SK-N-MC (cell line): ENCODE measurements around the gene B3GNT9.
A peak's percentile ranks its signal among the peaks of the same experiment; 100 is the strongest.

Source experiments
- DNase-seq: peaks from one replicate; pipeline ENCODE4 v3.0.0-alpha.2; 2011; ENCODE audit warnings: low read depth, low spot score
- H3K27ac ChIP-seq: fragments of 200-600 bp; sonication (generic); 2 replicates; pipeline ENCODE4 v1.5.1; 2016; ENCODE audit warnings: mixed run types
- H3K36me3 ChIP-seq: fragments of 200-600 bp; sonication (generic); 2 replicates; pipeline ENCODE4 v1.6.1; 2017; ENCODE audit warnings: antibody characterized with exemption, low read length, mixed read lengths; ENCODE audit not compliant: insufficient read depth
- H3K4me3 ChIP-seq: fragments of 200-600 bp; sonication (generic); 2 replicates; pipeline ENCODE4 v1.5.1; 2016
- H3K9ac ChIP-seq: fragments of 200-600 bp; sonication (generic); 2 replicates; pipeline ENCODE4 v1.8.0; 2017; ENCODE audit warnings: mixed run types, mixed read lengths; ENCODE audit not compliant: insufficient read length
- H3K9me3 ChIP-seq: fragments of 200-600 bp; sonication (generic); 2 replicates; pipeline ENCODE4 v1.6.1; 2017; ENCODE audit warnings: low read depth, mild to moderate bottlenecking, antibody characterized with exemption, low read length, moderate library complexity, mixed read lengths
- EZH2 ChIP-seq: fragments of 200-600 bp; sonication (generic); IDR thresholded peaks from one replicate; pipeline ENCODE4 v1.6.1; 2017; ENCODE audit warnings: antibody characterized with exemption
- FOXP2 ChIP-seq: optimal IDR thresholded peaks from 2 replicates; pipeline ENCODE3; 2011; ENCODE audit warnings: mild to moderate bottlenecking, moderate library complexity; ENCODE audit not compliant: insufficient read depth; ENCODE audit errors: extremely low read length, control extremely low read depth
- POLR2AphosphoS5 ChIP-seq: IDR thresholded peaks from 2 replicates; pipeline ENCODE4 v1.6.1; 2012; ENCODE audit warnings: mild to moderate bottlenecking, low read depth, low read length, borderline replicate concordance

B3GNT9 gene

GRCh38 chr16:67173323-67173722 lies 22.5 kb upstream of the B3GNT9 start:
- DNase-seq = no peak
- Histone ChIP-seq H3K9ac (no peak overlapping the region), H3K27ac (no peak overlapping the region), H3K9me3 (no peaks in the 10 kb centered on the region), H3K36me3 (no peaks in the 10 kb centered on the region), H3K4me3 (no peak overlapping the region)
- TF ChIP-seq POLR2AphosphoS5 (no peak), EZH2 (no peak), FOXP2 (no peak)

- peak overlapping the region; percentile 74 for H3K4me3 ChIP-seq
Measured at GRCh38 chr16:67170949-67171649, 20.3 kb upstream of the B3GNT9 start.

GRCh38 chr16:67170168-67170948 lies 19.6 kb upstream of the B3GNT9 start, which contains the start of gene NOL3:
TSS of gene NOL3 (plus strand) at chr16:67170538.
- no peak for DNase-seq
- Histone ChIP-seq H3K9me3 (no peaks in the 10 kb centered on the region), H3K4me3 (peak within 1 kb of the TSS; percentile 74), H3K9ac (peak within 1 kb of the TSS; percentile 62), H3K27ac (peak within 1 kb of the TSS; percentile 78), H3K36me3 (no peaks in the 10 kb centered on the region)
- TF ChIP-seq EZH2 (no peak), FOXP2 (no peak), POLR2AphosphoS5 (no peak; the same call in 1 of the 2 replicates)

More at GRCh38 chr16:67170949-67171649, 20.3 kb upstream of the B3GNT9 start:
- no peak for DNase-seq
- TF ChIP-seq POLR2AphosphoS5 (no peak), EZH2 (no peak)
- H3K27ac ChIP-seq = peak overlapping the region; percentile 78
- no peaks in the 10 kb centered on the region for H3K36me3 ChIP-seq
- H3K9ac ChIP-seq = peak overlapping the region; percentile 59
- H3K9me3 ChIP-seq = no peaks in the 10 kb centered on the region

- peak overlapping the region; percentile 74 for H3K4me3 ChIP-seq
- H3K27ac ChIP-seq = peak overlapping the region; percentile 50; the same call in 1 of the 2 replicates
- no peak for DNase-seq
- H3K9ac ChIP-seq = peak overlapping the region; percentile 62
- no peaks in the 10 kb centered on the region for H3K36me3 ChIP-seq
- no peaks in the 10 kb centered on the region for H3K9me3 ChIP-seq
- TF ChIP-seq FOXP2 (no peak), POLR2AphosphoS5 (no peak), EZH2 (no peak)
Measured at GRCh38 chr16:67169642-67170167, 18.9 kb upstream of the B3GNT9 start.

DNA sequence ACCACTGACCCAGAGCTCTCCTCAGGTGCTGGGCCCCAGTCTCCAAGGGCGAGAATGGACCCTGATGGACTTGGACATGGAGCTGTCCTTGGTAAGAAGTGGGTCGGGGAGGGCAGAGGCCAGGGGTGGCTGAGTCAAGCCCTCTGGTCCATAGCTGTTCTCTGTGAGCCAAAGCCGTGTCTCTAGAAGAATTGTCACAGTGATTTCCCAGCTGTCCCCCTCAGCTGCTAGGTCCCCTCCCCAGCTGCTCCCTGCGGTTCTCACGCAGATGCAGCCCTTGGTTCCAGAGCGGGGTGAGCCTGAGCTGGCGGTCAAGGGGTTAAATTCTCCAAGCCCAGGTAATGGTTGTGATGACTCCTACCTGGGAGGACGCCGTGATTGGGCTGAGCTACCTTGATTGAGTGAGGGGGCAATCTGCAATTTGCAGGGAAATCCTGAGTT lies 18.2 kb upstream of the B3GNT9 start:
- TF ChIP-seq FOXP2 (no peak), EZH2 (no peak), POLR2AphosphoS5 (no peak)
- H3K36me3 ChIP-seq = no peaks in the 10 kb centered on the region
- no peak overlapping the region for H3K4me3 ChIP-seq
- H3K9ac ChIP-seq = no peak overlapping the region
- no peak for DNase-seq
- no peaks in the 10 kb centered on the region for H3K9me3 ChIP-seq
- no peak overlapping the region for H3K27ac ChIP-seq

DNA sequence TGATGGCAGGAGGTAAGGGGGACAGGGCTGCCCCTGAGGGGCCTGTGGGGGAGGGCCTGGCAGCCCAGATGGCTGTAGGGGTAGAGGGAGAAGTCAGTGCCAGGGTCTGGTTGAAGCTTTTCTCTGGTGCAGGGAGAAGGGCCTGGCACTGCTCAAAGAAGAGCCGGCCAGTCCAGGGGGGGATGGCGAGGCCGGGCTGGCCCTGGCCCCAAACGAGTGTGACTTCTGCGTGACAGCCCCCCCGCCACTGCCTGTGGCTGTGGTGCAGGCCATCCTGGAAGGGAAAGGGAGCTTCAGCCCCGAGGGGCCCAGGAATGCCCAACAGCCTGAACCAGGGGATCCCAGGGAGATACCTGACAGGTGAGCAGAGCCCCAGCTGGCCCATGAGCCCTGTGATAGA lies 16.8 kb upstream of the B3GNT9 start:
- H3K27ac ChIP-seq = no peak overlapping the region
- no peak overlapping the region for H3K9ac ChIP-seq
- TF ChIP-seq FOXP2 (no peak), EZH2 (no peak), POLR2AphosphoS5 (no peak)
- no peaks in the 10 kb centered on the region for H3K36me3 ChIP-seq
- H3K9me3 ChIP-seq = no peaks in the 10 kb centered on the region
- no peak overlapping the region for H3K4me3 ChIP-seq
- no peak for DNase-seq

- no peak overlapping the region for H3K4me3 ChIP-seq
- TF ChIP-seq EZH2 (no peak), POLR2AphosphoS5 (no peak), FOXP2 (no peak)
- H3K27ac ChIP-seq = no peak overlapping the region
- H3K9me3 ChIP-seq = no peaks in the 10 kb centered on the region
- DNase-seq = no peak
- no peaks in the 10 kb centered on the region for H3K36me3 ChIP-seq
- no peak overlapping the region for H3K9ac ChIP-seq
Measured at GRCh38 chr16:67166598-67167168, 15.9 kb upstream of the B3GNT9 start.

GRCh38 chr16:67166110-67166547 lies 15.3 kb upstream of the B3GNT9 start:
- no peak for DNase-seq
- Histone ChIP-seq H3K4me3 (no peak overlapping the region), H3K9me3 (no peaks in the 10 kb centered on the region), H3K27ac (no peak overlapping the region), H3K36me3 (no peaks in the 10 kb centered on the region), H3K9ac (no peak overlapping the region)
- TF ChIP-seq FOXP2 (no peak), POLR2AphosphoS5 (no peak), EZH2 (no peak)
